ENCODE results near the gene ZBTB16. TPM values are rescaled to one million over a fixed set of nuclear protein-coding genes. Genes with fewer than 3 reads are reported as not detected.

The ZBTB16 gene
- total RNA-seq, 1 experiment from 2014 or later: 0.21 TPM

GRCh38 chr11:114078423-114078822, 18.9 kb downstream of the ZBTB16 start:
- BruUV-seq (replicated peaks): no TSS peak
- ATAC-seq (no peak), DNase-seq (ENCODE audit: low read depth, low spot score) (no peak)
- H3K9me3 ChIP-seq (ENCODE audit: control insufficient read depth, insufficient read depth, low read depth, low read length): no peaks in the 10 kb centered on the region
- CTCF ChIA-PET: no interaction called here
- in situ Hi-C loops (cut with HindIII; ENCODE audit: low pct_unique_long_range_greater_than_20kb, low sequenced_read_pairs): no loop called here
- no peak overlapping the region for H3K27ac ChIP-seq (ENCODE audit: low read length)
- intact Hi-C loops (cut with micrococcal nuclease; ENCODE audit: unreplicated experiment): no loop called here
- no peaks in the 10 kb centered on the region for H3K4me1 ChIP-seq (ENCODE audit: control insufficient read depth, insufficient read depth, low read length)
- no peak overlapping the region for H3K4me3 ChIP-seq (ENCODE audit: low read depth in 2 of 2, low read length in 2 of 2)
- no peaks in the 10 kb centered on the region for H3K36me3 ChIP-seq (ENCODE audit: control insufficient read depth, insufficient read depth, low read length)
- no peak for TF ChIP-seq TCF7L2 (IDR thresholded peaks at IDR 0.05; ENCODE audit: low read depth, low read length)
- no peak for TF ChIP-seq POLR2AphosphoS5 (IDR thresholded peaks at IDR 0.05; ENCODE audit: low read depth, low read length)
- no peak for TF ChIP-seq SIN3A (IDR thresholded peaks at IDR 0.05; ENCODE audit: borderline replicate concordance, insufficient read depth, low read depth, low read length)
- no peak for TF ChIP-seq CTCF (IDR thresholded peaks at IDR 0.05)
- no peak for TF ChIP-seq REST (IDR thresholded peaks at IDR 0.05; ENCODE audit: insufficient read depth in 1 of 2, low read depth in 2 of 2, low read length in 1 of 2)
- POLR2A ChIA-PET: no interaction called here
- peaks cover 14% of the 10 kb centered on the region for H3K27me3 ChIP-seq (ENCODE audit: control insufficient read depth, insufficient read depth, low read length)

DNA sequence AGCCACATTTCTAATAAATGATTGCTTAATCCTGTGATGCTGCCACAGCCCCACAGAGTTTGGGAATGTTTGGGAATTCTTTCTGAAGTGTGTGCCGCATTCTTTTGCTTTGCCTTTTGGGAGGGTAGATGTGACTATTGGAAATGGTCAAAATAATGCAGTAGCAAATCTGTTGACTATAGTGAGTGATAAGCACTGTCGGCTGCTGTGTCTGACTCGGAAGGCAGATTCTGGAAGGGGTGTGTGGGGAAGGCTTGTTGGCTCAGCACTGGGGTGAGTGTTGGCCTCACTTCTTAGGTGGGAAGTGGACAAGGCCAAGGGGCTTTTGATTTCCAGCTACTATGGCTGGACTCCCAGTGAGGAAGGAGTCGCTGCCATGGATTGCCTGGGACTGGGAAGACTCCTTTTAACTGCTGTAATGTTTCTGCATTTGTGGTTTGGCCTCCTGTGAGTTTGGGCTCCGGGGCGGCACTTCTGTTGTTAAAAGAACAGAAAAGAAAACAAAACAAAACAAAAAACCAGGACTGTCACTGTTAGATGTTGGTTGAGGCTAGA, 20.1 kb downstream of the ZBTB16 start:
- ChIA-PET CTCF (no interaction called here), POLR2A (no interaction called here)
- no peak for DNase-seq (ENCODE audit: low read depth, low spot score)
- ATAC-seq: no peak
- no peaks in the 10 kb centered on the region for H3K4me1 ChIP-seq (ENCODE audit: control insufficient read depth, insufficient read depth, low read length)
- intact Hi-C loops (cut with micrococcal nuclease; ENCODE audit: unreplicated experiment): no loop called here
- no peak overlapping the region for H3K4me3 ChIP-seq (ENCODE audit: low read depth in 2 of 2, low read length in 2 of 2)
- no peaks in the 10 kb centered on the region for H3K36me3 ChIP-seq (ENCODE audit: control insufficient read depth, insufficient read depth, low read length)
- in situ Hi-C loops (cut with HindIII; ENCODE audit: low pct_unique_long_range_greater_than_20kb, low sequenced_read_pairs): no loop called here
- H3K9me3 ChIP-seq (ENCODE audit: control insufficient read depth, insufficient read depth, low read depth, low read length): no peaks in the 10 kb centered on the region
- no peak overlapping the region for H3K27ac ChIP-seq (ENCODE audit: low read length)
- BruUV-seq (replicated peaks): no TSS peak
- peaks cover 17% of the 10 kb centered on the region for H3K27me3 ChIP-seq (ENCODE audit: control insufficient read depth, insufficient read depth, low read length)
- TF ChIP-seq TCF7L2 (IDR thresholded peaks at IDR 0.05; ENCODE audit: low read depth, low read length): no peak
- no peak for TF ChIP-seq SIN3A (IDR thresholded peaks at IDR 0.05; ENCODE audit: borderline replicate concordance, insufficient read depth, low read depth, low read length)
- TF ChIP-seq REST (IDR thresholded peaks at IDR 0.05; ENCODE audit: insufficient read depth in 1 of 2, low read depth in 2 of 2, low read length in 1 of 2): no peak
- TF ChIP-seq POLR2AphosphoS5 (IDR thresholded peaks at IDR 0.05; ENCODE audit: low read depth, low read length): no peak
- TF ChIP-seq CTCF (IDR thresholded peaks at IDR 0.05): no peak

All from Panc1 (cell line).